Ovary (tissue), 9 donors: ENCODE results near the gene TTC39B. TPM values are rescaled to one million over a fixed set of nuclear protein-coding genes. Genes with fewer than 3 reads are reported as not detected.

Source experiments
- DNase-seq, 5 donors: peaks; one replicate each; pipeline ENCODE4 v3.0.0-alpha.2; 2019 to 2020
- H3K27ac ChIP-seq, 2 donors: fragments of 200-600 bp; one replicate each; pipeline versions ENCODE4 v1.5.1 to v1.8.0; 2019 to 2022
- H3K27me3 ChIP-seq: fragments of 200-600 bp; one replicate; pipeline ENCODE4 v1.8.0; 2022
- H3K36me3 ChIP-seq: fragments of 200-600 bp; sonication (generic); one replicate; pipeline ENCODE4 v1.5.1; 2019
- H3K4me1 ChIP-seq: one replicate; pipeline ENCODE4 v1.8.1; 2013; ENCODE audit warnings: mild to moderate bottlenecking, moderate library complexity; ENCODE audit not compliant: insufficient read depth
- H3K4me3 ChIP-seq: fragments of 200-600 bp; sonication (generic); one replicate; pipeline ENCODE4 v1.5.1; 2017
- H3K9me3 ChIP-seq, 2 donors: fragments of 200-600 bp in 1 of 2; sonication (generic) in 1 of 2; one replicate each; pipeline versions ENCODE4 v1.5.1 to v1.8.1; 2013 to 2019; ENCODE audit warnings: mild to moderate bottlenecking in 1 of 2, moderate library complexity in 1 of 2
- CTCF ChIP-seq, 3 donors: fragments of 450-650 bp in 2 of 3; fragments of 200-600 bp in 1 of 3; IDR thresholded peaks; one replicate each; pipeline versions ENCODE4 v1.5.1 to v1.8.0; 2016 to 2022; ENCODE audit warnings: antibody characterized with exemption in 3 of 3, mild to moderate bottlenecking in 1 of 3
- EP300 ChIP-seq: sonication (generic); formaldehyde crosslinking; IDR thresholded peaks from one replicate; pipeline ENCODE4 v1.6.1; 2017; ENCODE audit warnings: antibody characterized with exemption
- POLR2A ChIP-seq: fragments of 450-650 bp; IDR thresholded peaks from one replicate; pipeline ENCODE4 v1.6.1; 2017; ENCODE audit warnings: antibody characterized with exemption, mild to moderate bottlenecking, moderate library complexity
- WGBS, 3 donors: extraction: QIAGEN DNeasy Blood & Tissue Kit in 1 of 3; methylation state at CpG; one replicate each; pipeline versions ENCODE4 v1.1.5 to v1.1.7; 2013 to 2017; 5-methylcytosine and 5-hydroxymethylcytosine counted together
- intact Hi-C, 4 donors: fragments of 100-400 bp; cut with DNase I; formaldehyde crosslinking; loops; one replicate each; pipeline versions ENCODE4 v1.11.0 to v1.15.1; 2022 to 2023
- polyA plus RNA-seq, 2 donors: library from polyadenylated mRNA; stranded (reverse); fragments of 200-250 nt in 1 of 2; fragments of 350-450 nt in 1 of 2; fragmentation: Illumina TruSeq in 1 of 2; extraction: RNeasy Lipid Tissue Mini Kit (QIAGEN cat#74804) in 1 of 2; gene quantifications; one replicate each; pipeline ENCODE4 v1.2.3, GENCODE V29; 2013 to 2014
- total RNA-seq, 7 donors: library from RNA; depleted of rRNA in 2 of 7; stranded (reverse); fragments of >200 nt in 2 of 7; fragmentation: NEBNext Ultra II Directional in 3 of 7; extraction: Animal tissue kit (Norgen Biotek cat#: 25700) in 3 of 7; gene quantifications; one replicate each; pipeline versions ENCODE4 v1.1.0 to v1.2.4, GENCODE V29; 2016 to 2023
- donor health status: DM: no; HTN: no; CAD: no; lungs with moderate emphysema.
- donor health status: DM: no; HTN: no; CAD: no.
- donor health status: Bipolar disorder and iron deficiency.
- donor health status: DM: yes; HTN: yes; CAD: no.
- donor health status: DM: no; HTN: no; CAD: no.
- donor health status: DM: yes; HTN: yes; CAD: no.

TTC39B gene
- total and polyA plus RNA-seq, 9 donors, result 2.9 to 26.0 (median 11.0) TPM

DNA sequence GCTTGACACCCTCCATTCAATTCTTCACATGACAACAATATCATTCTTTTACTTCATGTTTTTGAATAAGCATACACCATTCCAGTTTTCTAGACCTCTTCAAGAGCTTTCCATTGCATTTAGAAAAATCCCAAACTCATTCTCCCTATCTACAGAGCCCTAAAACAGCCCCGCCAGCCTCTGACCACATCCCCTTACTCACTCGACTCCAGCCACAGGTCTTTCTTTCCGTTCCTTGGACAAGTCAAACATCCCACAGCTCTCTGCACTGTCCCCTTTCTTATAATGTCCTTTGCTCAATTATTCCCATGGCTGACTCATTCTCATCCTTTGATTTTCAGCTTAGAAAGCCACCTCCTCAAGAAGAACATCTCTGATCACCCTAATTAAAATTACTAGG is 38.2 kb downstream of the TTC39B start:
- no peak overlapping the region for H3K4me3 ChIP-seq
- no peaks in the 10 kb centered on the region for H3K36me3 ChIP-seq
- intact Hi-C loops, result no loop called here
- no peak for DNase-seq
- no peaks in the 10 kb centered on the region for H3K9me3 ChIP-seq
- no peak for TF ChIP-seq EP300
- TF ChIP-seq CTCF (IDR thresholded peaks at IDR 0.05), result no peak
- TF ChIP-seq POLR2A, result no peak
- H3K27ac ChIP-seq, result no peak overlapping the region
- H3K4me1 ChIP-seq, result no peaks in the 10 kb centered on the region
- 91 to 96% (median 92%) methylated on average over 3 of the region's 3 CpGs for WGBS, 3 donors
- H3K27me3 ChIP-seq, result no peaks in the 10 kb centered on the region

- WGBS, 3 donors, result 90 to 92% (median 92%) methylated on average over 3 of the region's 3 CpGs
- H3K4me1 ChIP-seq, result no peaks in the 10 kb centered on the region
- intact Hi-C loops, result no loop called here
- no peak overlapping the region for H3K4me3 ChIP-seq
- no peak overlapping the region for H3K27ac ChIP-seq
- H3K9me3 ChIP-seq, result no peaks in the 10 kb centered on the region
- no peaks in the 10 kb centered on the region for H3K27me3 ChIP-seq
- TF ChIP-seq EP300, result no peak
- TF ChIP-seq CTCF (IDR thresholded peaks at IDR 0.05), result no peak
- no peak for TF ChIP-seq POLR2A
- no peak for DNase-seq
- H3K36me3 ChIP-seq, result no peaks in the 10 kb centered on the region
These were observed 38.7 kb downstream of the TTC39B start for GRCh38 chr9:15268317-15268716.

DNA sequence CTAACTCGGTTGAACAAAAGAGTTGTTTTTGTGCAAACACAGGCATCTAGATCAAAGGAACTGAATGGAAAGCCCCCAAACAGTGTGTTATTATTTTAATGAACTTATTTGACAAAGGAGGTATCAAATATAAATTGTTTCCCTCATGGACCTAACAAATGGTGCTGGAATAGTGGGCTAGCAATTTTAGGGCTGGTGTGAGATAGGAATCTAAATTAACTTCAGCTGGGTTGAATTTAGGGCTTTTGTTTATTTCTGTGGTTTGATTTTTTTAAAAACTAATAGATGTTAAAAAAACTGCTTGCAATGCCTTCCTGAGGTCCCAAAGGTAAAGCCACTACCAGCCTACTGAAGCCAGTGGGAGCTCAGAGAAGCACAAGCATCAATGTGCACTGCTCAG is 42.1 kb downstream of the TTC39B start:
- no peak overlapping the region for H3K27ac ChIP-seq
- intact Hi-C loops, result no loop called here
- no peak overlapping the region for H3K4me3 ChIP-seq
- H3K36me3 ChIP-seq, result no peaks in the 10 kb centered on the region
- H3K4me1 ChIP-seq, result no peaks in the 10 kb centered on the region
- H3K27me3 ChIP-seq, result no peaks in the 10 kb centered on the region
- TF ChIP-seq EP300, result no peak
- no peak for TF ChIP-seq CTCF (IDR thresholded peaks at IDR 0.05)
- no peak for TF ChIP-seq POLR2A
- no peak for DNase-seq
- 87 to 93% (median 88%) methylated on average over 1 of the region's 1 CpG for WGBS, 3 donors
- no peaks in the 10 kb centered on the region for H3K9me3 ChIP-seq

DNA sequence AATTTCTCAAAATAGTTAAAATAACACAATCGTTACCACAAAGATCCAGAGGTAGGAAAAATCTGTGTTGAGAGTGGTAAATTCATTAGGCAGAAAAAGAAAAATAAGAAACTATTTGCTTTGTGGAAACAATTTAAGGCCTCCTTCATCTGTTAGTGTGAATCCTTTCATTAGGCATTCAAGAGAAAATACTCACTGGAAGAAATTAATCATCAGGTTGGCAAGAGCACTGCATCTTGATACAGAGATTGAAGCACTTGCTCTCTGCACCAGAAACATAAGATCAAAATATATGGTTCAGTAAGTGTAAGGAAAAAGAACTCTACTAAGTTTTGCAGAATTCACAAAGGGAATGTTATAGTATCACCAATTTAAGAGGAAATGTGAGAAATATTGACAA is 44.4 kb downstream of the TTC39B start:
- Histone ChIP-seq H3K36me3 (no peaks in the 10 kb centered on the region), H3K4me1 (no peaks in the 10 kb centered on the region), H3K27ac (no peak overlapping the region), H3K9me3 (no peaks in the 10 kb centered on the region), H3K27me3 (no peaks in the 10 kb centered on the region), H3K4me3 (no peak overlapping the region)
- intact Hi-C loops, result no loop called here
- no peak for DNase-seq
- 12 to 27% (median 15%) methylated on average over 1 of the region's 1 CpG for WGBS, 3 donors
- TF ChIP-seq CTCF (IDR thresholded peaks at IDR 0.05) (no peak), EP300 (no peak), POLR2A (no peak)

- Histone ChIP-seq H3K4me1 (no peaks in the 10 kb centered on the region), H3K4me3 (no peak overlapping the region), H3K9me3 (no peaks in the 10 kb centered on the region), H3K36me3 (no peaks in the 10 kb centered on the region), H3K27me3 (no peaks in the 10 kb centered on the region), H3K27ac (no peak overlapping the region)
- 93 to 98% (median 97%) methylated on average over 4 of the region's 4 CpGs for WGBS, 3 donors
- no peak for TF ChIP-seq EP300
- no peak for TF ChIP-seq POLR2A
- TF ChIP-seq CTCF (IDR thresholded peaks at IDR 0.05), result no peak
- intact Hi-C loops, result no loop called here
- DNase-seq, result no peak
These were observed 50.6 kb downstream of the TTC39B start for GRCh38 chr9:15256426-15256825.
